A549 (cell line): Measurements from ENCODE around the gene SP1.

ENCODE experiments used
- CEBPB ChIP-seq, 2 experiments: fragments of >200 bp in 1 of 2; sonication (Bioruptor Twin) in 1 of 2; formaldehyde crosslinking in 1 of 2; IDR thresholded peaks; 2 replicates each; pipeline ENCODE4 v1.6.1; 2012 to 2016
- CHD4 ChIP-seq: fragments of 200-600 bp; sonication (generic); IDR thresholded peaks from 2 replicates; pipeline ENCODE4 v1.6.1; 2016; ENCODE audit warnings: antibody characterized with exemption, mild to moderate bottlenecking, borderline replicate concordance
- CTCF ChIP-seq: fragments of >200 bp; sonication (Bioruptor Twin); formaldehyde crosslinking; IDR thresholded peaks from 3 replicates; pipeline ENCODE4 v1.5.1; 2016
- HDAC2 ChIP-seq: fragments of 200-600 bp; sonication (generic); IDR thresholded peaks from 2 replicates; pipeline ENCODE4 v1.6.1; 2016
- JUN ChIP-seq, 2 experiments: fragments of >200 bp; sonication (Bioruptor Twin); formaldehyde crosslinking; IDR thresholded peaks; 2 replicates in 1 of 2; 3 replicates in 1 of 2; pipeline ENCODE4 v1.6.1; 2016 to 2017
- MYC ChIP-seq: IDR thresholded peaks from 2 replicates; pipeline ENCODE4 v1.6.1; 2012; ENCODE audit warnings: mild to moderate bottlenecking, inconsistent platforms, low read length, improper control_type of control experiment, borderline replicate concordance
- PBX3 ChIP-seq: IDR thresholded peaks from 2 replicates; pipeline ENCODE4 v1.6.1; 2012
- POLR2A ChIP-seq: IDR thresholded peaks from 2 replicates; pipeline ENCODE4 v1.6.1; 2012; ENCODE audit warnings: mild to moderate bottlenecking, low read length
- POLR2AphosphoS2 ChIP-seq: conservative IDR thresholded peaks from 2 replicates; pipeline ENCODE4 v1.6.1; 2012; ENCODE audit warnings: low read length, improper control_type of control experiment, inconsistent platforms
- RAD21 ChIP-seq, 2 experiments: fragments of >200 bp in 1 of 2; sonication (Bioruptor Twin) in 1 of 2; formaldehyde crosslinking in 1 of 2; IDR thresholded peaks in 1 of 2; conservative IDR thresholded peaks in 1 of 2; 2 replicates in 1 of 2; 3 replicates in 1 of 2; pipeline ENCODE4 v1.6.1; 2012 to 2018; ENCODE audit warnings: inconsistent platforms in 1 of 2
- TP53 ChIP-seq: fragments of 250-450 bp; sonication (Bioruptor Pico); IDR thresholded peaks from 2 replicates; pipeline ENCODE4 v1.5.0; 2021; ENCODE audit warnings: mild to moderate bottlenecking, moderate library complexity

- no peak for TF ChIP-seq CTCF
- no peak for TF ChIP-seq JUN (IDR thresholded peaks at IDR 0.05)
- TF ChIP-seq HDAC2 = no peak
- no peak for TF ChIP-seq TP53 (CRISPR knock-in tag)
- no peak for TF ChIP-seq POLR2A
- no peak for TF ChIP-seq POLR2AphosphoS2
- TF ChIP-seq CEBPB (IDR thresholded peaks at IDR 0.05) = no peak
- TF ChIP-seq CHD4 = no peak
- no peak for TF ChIP-seq PBX3
- no peak for TF ChIP-seq RAD21 (conservative IDR thresholded peaks at IDR 0.05 in 1 of 2, IDR thresholded peaks at IDR 0.05 in 1 of 2)
- TF ChIP-seq MYC = no peak
Observed at GRCh38 chr12:53419756-53420155, 39.8 kb downstream of the SP1 start.
